Left renal cortex interstitium (tissue), 4 donors: ENCODE results near the gene DMRT3. TPM values are rescaled to one million over a fixed set of nuclear protein-coding genes. Genes with fewer than 3 reads are reported as not detected.

Experiments
- polyA plus RNA-seq, 4 donors: library from polyadenylated mRNA; unstranded; fragments of 120-200 nt; gene quantifications; one replicate each; pipeline ENCODE4 v1.2.1, GENCODE V29; 2013; ENCODE audit not compliant: insufficient read length in 4 of 4

DMRT3 gene
- polyA plus RNA-seq, 4 donors, result 1.6 to 1.9 (median 1.7) TPM

Other genes with a start within 250 kb of the DMRT3 start
- not detected for gene DMRT1, start 135.0 kb upstream of the DMRT3 start, polyA plus RNA-seq
- 1 to 10 TPM; 2.0 to 3.5 (median 3.0) TPM for gene DMRT2, start 73.7 kb downstream of the DMRT3 start, polyA plus RNA-seq